Dedifferentiated amniotic fluid mesenchymal stem cell (primary cell): ENCODE results near the gene LCE1B.

Source experiments
- DNase-seq: peaks from one replicate; pipeline ENCODE4 v3.0.0-alpha.2; 2016; ENCODE audit errors: extremely low spot score

Gene LCE1B

GRCh38 chr1:152861374-152861773 is 49.6 kb downstream of the LCE1B start:
- no peak for DNase-seq
